Ishikawa (cell line): Measurements from ENCODE around the gene HTT.

ENCODE experiments used
- CEBPB ChIP-seq: IDR thresholded peaks from 2 replicates; pipeline ENCODE4 v1.6.1; 2012
- CREB1 ChIP-seq: IDR thresholded peaks from 2 replicates; pipeline ENCODE4 v1.6.1; 2012; ENCODE audit warnings: low read depth
- EGR1 ChIP-seq: IDR thresholded peaks from 2 replicates; pipeline ENCODE4 v1.6.1; 2012
- EP300 ChIP-seq: IDR thresholded peaks from 2 replicates; pipeline ENCODE4 v1.6.1; 2012; ENCODE audit warnings: borderline replicate concordance
- NFIC ChIP-seq: IDR thresholded peaks from 2 replicates; pipeline ENCODE4 v1.6.1; 2012
- RAD21 ChIP-seq: IDR thresholded peaks from 2 replicates; pipeline ENCODE4 v1.6.1; 2012; ENCODE audit warnings: low read depth
- TAF1 ChIP-seq: IDR thresholded peaks from 2 replicates; pipeline ENCODE4 v1.6.1; 2012; ENCODE audit warnings: low read depth, mild to moderate bottlenecking
- TCF12 ChIP-seq: IDR thresholded peaks from 2 replicates; pipeline ENCODE4 v1.6.1; 2012; ENCODE audit warnings: low read depth
- YY1 ChIP-seq: IDR thresholded peaks from 2 replicates; pipeline ENCODE4 v1.6.1; 2012; ENCODE audit warnings: low read depth
- ZBTB7A ChIP-seq: IDR thresholded peaks from 2 replicates; pipeline ENCODE4 v1.6.1; 2012; ENCODE audit warnings: low read depth
- TF ChIP-seq, protein P1 (sequence below): IDR thresholded peaks from 2 replicates; pipeline ENCODE4 v1.6.1; 2012
- TF ChIP-seq, protein P2 (sequence below): IDR thresholded peaks from 2 replicates; pipeline ENCODE4 v1.6.1; 2012; ENCODE audit warnings: low read depth, mild to moderate bottlenecking
- TF ChIP-seq, protein P3 (sequence below): IDR thresholded peaks from 2 replicates; pipeline ENCODE4 v1.6.1; 2012

DNA sequence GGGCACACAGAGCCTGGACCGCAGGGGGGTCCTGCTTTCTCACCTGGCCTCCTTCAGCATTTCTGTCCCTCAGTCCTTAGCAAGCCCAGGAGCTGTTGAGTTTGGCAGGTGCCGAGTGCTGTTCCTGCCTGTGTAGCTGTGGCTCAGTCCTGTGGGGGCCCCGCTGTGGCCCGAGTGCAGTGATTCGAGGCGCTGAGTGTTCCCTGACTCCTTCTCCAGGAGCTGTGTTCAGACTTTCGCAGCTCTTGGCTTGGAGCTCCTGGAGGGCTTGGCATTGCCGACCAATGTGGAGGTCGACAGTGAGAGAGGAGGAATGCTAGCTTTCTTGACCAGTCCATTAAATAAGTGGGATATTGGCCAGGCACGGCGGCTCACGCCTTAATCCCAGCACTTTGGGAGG, 124.4 kb downstream of the HTT start:
- TF ChIP-seq, protein P1, sequence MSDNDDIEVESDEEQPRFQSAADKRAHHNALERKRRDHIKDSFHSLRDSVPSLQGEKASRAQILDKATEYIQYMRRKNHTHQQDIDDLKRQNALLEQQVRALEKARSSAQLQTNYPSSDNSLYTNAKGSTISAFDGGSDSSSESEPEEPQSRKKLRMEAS, result no peak
- TF ChIP-seq CEBPB, result no peak
- TF ChIP-seq TCF12, result no peak
- TF ChIP-seq TAF1, result no peak
- TF ChIP-seq CREB1, result no peak
- TF ChIP-seq EGR1, result no peak
- TF ChIP-seq NFIC, result no peak
- TF ChIP-seq, protein P2, sequence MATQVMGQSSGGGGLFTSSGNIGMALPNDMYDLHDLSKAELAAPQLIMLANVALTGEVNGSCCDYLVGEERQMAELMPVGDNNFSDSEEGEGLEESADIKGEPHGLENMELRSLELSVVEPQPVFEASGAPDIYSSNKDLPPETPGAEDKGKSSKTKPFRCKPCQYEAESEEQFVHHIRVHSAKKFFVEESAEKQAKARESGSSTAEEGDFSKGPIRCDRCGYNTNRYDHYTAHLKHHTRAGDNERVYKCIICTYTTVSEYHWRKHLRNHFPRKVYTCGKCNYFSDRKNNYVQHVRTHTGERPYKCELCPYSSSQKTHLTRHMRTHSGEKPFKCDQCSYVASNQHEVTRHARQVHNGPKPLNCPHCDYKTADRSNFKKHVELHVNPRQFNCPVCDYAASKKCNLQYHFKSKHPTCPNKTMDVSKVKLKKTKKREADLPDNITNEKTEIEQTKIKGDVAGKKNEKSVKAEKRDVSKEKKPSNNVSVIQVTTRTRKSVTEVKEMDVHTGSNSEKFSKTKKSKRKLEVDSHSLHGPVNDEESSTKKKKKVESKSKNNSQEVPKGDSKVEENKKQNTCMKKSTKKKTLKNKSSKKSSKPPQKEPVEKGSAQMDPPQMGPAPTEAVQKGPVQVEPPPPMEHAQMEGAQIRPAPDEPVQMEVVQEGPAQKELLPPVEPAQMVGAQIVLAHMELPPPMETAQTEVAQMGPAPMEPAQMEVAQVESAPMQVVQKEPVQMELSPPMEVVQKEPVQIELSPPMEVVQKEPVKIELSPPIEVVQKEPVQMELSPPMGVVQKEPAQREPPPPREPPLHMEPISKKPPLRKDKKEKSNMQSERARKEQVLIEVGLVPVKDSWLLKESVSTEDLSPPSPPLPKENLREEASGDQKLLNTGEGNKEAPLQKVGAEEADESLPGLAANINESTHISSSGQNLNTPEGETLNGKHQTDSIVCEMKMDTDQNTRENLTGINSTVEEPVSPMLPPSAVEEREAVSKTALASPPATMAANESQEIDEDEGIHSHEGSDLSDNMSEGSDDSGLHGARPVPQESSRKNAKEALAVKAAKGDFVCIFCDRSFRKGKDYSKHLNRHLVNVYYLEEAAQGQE, result no peak
- no peak for TF ChIP-seq YY1
- no peak for TF ChIP-seq RAD21
- TF ChIP-seq, protein P3, sequence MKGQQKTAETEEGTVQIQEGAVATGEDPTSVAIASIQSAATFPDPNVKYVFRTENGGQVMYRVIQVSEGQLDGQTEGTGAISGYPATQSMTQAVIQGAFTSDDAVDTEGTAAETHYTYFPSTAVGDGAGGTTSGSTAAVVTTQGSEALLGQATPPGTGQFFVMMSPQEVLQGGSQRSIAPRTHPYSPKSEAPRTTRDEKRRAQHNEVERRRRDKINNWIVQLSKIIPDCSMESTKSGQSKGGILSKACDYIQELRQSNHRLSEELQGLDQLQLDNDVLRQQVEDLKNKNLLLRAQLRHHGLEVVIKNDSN, result no peak
- no peak for TF ChIP-seq EP300
- TF ChIP-seq ZBTB7A, result no peak
